SK-N-MC (cell line): ENCODE measurements around the gene PRR36.

ENCODE experiments used
- EZH2 ChIP-seq: fragments of 200-600 bp; sonication (generic); IDR thresholded peaks from one replicate; pipeline ENCODE4 v1.6.1; 2017; ENCODE audit warnings: antibody characterized with exemption
- POLR2AphosphoS5 ChIP-seq: IDR thresholded peaks from 2 replicates; pipeline ENCODE4 v1.6.1; 2012; ENCODE audit warnings: mild to moderate bottlenecking, low read depth, low read length, borderline replicate concordance

- TF ChIP-seq EZH2 = no peak
- no peak for TF ChIP-seq POLR2AphosphoS5
These were observed 34.7 kb downstream of the PRR36 start for GRCh38 chr19:7839476-7839875.
